ENCODE results near the gene MTHFD2L. TPM values are rescaled to one million over a fixed set of nuclear protein-coding genes. Genes with fewer than 3 reads are reported as not detected.
A peak's percentile ranks its signal among the peaks of the same experiment; 100 is the strongest.

The MTHFD2L gene
- total RNA-seq, 2 donors from 2014 or later = 5.8 to 26.9 TPM

- no peak overlapping the region for H3K4me3 ChIP-seq
- H3K9me3 ChIP-seq = no peaks in the 10 kb centered on the region
- peak; percentile 60 for TF ChIP-seq CTCF (IDR thresholded peaks at IDR 0.05)
- H3K27me3 ChIP-seq (replicated peaks; ENCODE audit: insufficient read depth) = no peaks in the 10 kb centered on the region
- no peaks in the 10 kb centered on the region for H3K4me1 ChIP-seq (ENCODE audit: control insufficient read depth in 1 of 2, low read depth in 2 of 2)
- ATAC-seq (ENCODE audit: insufficient number of reproducible peaks, low FRiP score, low read depth) = no peak
- H3K27ac ChIP-seq = no peak overlapping the region
- H3K36me3 ChIP-seq = no peaks in the 10 kb centered on the region
- no peak for DNase-seq (ENCODE audit: low spot score)
Measured at GRCh38 chr4:74228691-74229640, 71.0 kb downstream of the MTHFD2L start.

- H3K36me3 ChIP-seq = no peaks in the 10 kb centered on the region
- no peaks in the 10 kb centered on the region for H3K4me1 ChIP-seq (ENCODE audit: control insufficient read depth in 1 of 2, low read depth in 2 of 2)
- ATAC-seq (ENCODE audit: insufficient number of reproducible peaks, low FRiP score, low read depth) = peak; percentile 73
- peak overlapping the region in 1 of 2 donors; percentile 16 for H3K27ac ChIP-seq
- no peaks in the 10 kb centered on the region for H3K9me3 ChIP-seq
- no peak for TF ChIP-seq CTCF (IDR thresholded peaks at IDR 0.05)
- DNase-seq (ENCODE audit: low spot score) = no peak
- no peak overlapping the region for H3K4me3 ChIP-seq
- no peaks in the 10 kb centered on the region for H3K27me3 ChIP-seq (replicated peaks; ENCODE audit: insufficient read depth)
Measured at GRCh38 chr4:74230902-74231499, 73.1 kb downstream of the MTHFD2L start.

GRCh38 chr4:74235135-74235534, 77.2 kb downstream of the MTHFD2L start:
- Histone ChIP-seq H3K27me3 (replicated peaks; ENCODE audit: insufficient read depth) (no peaks in the 10 kb centered on the region), H3K27ac (no peak overlapping the region), H3K4me1 (ENCODE audit: control insufficient read depth in 1 of 2, low read depth in 2 of 2) (no peaks in the 10 kb centered on the region), H3K9me3 (no peaks in the 10 kb centered on the region), H3K4me3 (no peak overlapping the region), H3K36me3 (no peaks in the 10 kb centered on the region)
- no peak for TF ChIP-seq CTCF (IDR thresholded peaks at IDR 0.05)
- ATAC-seq (ENCODE audit: insufficient number of reproducible peaks, low FRiP score, low read depth) (no peak), DNase-seq (ENCODE audit: low spot score) (no peak)

- Histone ChIP-seq H3K4me3 (no peak overlapping the region), H3K27ac (no peak overlapping the region), H3K9me3 (no peaks in the 10 kb centered on the region), H3K4me1 (ENCODE audit: control insufficient read depth in 1 of 2, low read depth in 2 of 2) (no peaks in the 10 kb centered on the region), H3K36me3 (no peaks in the 10 kb centered on the region), H3K27me3 (replicated peaks; ENCODE audit: insufficient read depth) (no peaks in the 10 kb centered on the region)
- ATAC-seq (ENCODE audit: insufficient number of reproducible peaks, low FRiP score, low read depth) (no peak), DNase-seq (ENCODE audit: low spot score) (no peak)
- no peak for TF ChIP-seq CTCF (IDR thresholded peaks at IDR 0.05)
Measured at GRCh38 chr4:74237425-74237966, 79.6 kb downstream of the MTHFD2L start.

- Histone ChIP-seq H3K36me3 (no peaks in the 10 kb centered on the region), H3K27me3 (replicated peaks; ENCODE audit: insufficient read depth) (no peaks in the 10 kb centered on the region), H3K4me3 (no peak overlapping the region), H3K4me1 (ENCODE audit: control insufficient read depth in 1 of 2, low read depth in 2 of 2) (no peaks in the 10 kb centered on the region), H3K27ac (no peak overlapping the region), H3K9me3 (no peaks in the 10 kb centered on the region)
- no peak for ATAC-seq (ENCODE audit: insufficient number of reproducible peaks, low FRiP score, low read depth)
- TF ChIP-seq CTCF (IDR thresholded peaks at IDR 0.05) = no peak
- no peak for DNase-seq (ENCODE audit: low spot score)
Measured at GRCh38 chr4:74244049-74244448, 86.1 kb downstream of the MTHFD2L start.

Measured in thoracic aorta (tissue), 2 donors.